HG03457 (cell line): Measurements from ENCODE around the gene GIGYF2.

Source experiments
- ATAC-seq: cut with Tn5 transposase; IDR thresholded peaks from one replicate; pipeline ENCODE4 v1.9.1; 2021; ENCODE audit warnings: moderate number of reproducible peaks; ENCODE audit not compliant: unreplicated experiment

GIGYF2 gene

DNA sequence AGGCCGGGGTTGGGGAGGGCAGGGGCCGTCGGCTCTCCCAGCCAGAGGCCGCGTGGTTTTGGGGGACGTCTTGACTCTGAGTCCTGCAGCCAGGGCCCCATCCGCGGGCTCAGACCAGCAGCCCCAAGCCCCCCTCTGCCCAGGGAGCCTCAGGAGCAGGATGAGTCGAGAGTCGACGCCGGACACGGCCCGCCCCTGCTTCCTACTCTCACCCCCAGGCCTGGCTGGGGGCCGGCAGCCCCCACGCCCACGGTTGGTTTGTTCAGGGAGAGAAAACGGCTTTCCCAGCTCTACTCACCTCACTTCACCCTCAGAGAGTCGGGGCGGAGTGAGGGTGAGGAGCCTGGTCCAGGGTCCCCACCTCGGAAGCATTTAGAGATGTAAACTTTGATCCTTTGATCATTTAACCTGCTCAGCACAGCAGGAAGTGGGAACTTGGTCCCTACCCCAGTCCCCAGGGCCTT, 179.9 kb downstream of the GIGYF2 start:
- no peak for ATAC-seq

DNA sequence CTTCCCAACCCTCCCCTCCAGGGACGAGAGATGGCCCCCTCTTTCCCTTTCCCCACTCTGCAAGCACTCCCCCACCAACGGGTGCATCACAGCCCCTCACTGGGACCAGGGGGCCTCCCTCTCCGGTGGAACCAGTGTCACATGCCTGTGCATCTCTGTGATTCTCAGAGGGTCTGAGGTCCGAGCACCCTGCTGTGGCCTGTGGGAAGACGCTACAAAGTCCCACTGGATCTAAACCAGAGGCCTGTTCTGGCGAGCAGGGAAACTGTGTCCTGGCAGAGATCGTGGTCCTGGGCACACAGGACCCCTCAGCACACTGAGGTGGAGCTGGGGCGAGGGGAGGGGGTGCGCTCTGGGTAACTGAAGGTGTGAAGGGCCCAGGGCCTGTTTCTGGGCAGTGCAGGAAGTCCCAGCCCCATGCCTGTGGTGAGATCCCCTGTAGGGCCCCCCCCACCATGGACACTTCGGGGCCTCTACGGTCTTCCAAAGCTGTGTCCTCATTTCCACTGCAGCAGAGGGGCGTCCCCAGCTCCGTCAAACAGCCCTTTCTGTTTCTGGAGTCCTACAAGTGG, 180.9 kb downstream of the GIGYF2 start:
- no peak for ATAC-seq

DNA sequence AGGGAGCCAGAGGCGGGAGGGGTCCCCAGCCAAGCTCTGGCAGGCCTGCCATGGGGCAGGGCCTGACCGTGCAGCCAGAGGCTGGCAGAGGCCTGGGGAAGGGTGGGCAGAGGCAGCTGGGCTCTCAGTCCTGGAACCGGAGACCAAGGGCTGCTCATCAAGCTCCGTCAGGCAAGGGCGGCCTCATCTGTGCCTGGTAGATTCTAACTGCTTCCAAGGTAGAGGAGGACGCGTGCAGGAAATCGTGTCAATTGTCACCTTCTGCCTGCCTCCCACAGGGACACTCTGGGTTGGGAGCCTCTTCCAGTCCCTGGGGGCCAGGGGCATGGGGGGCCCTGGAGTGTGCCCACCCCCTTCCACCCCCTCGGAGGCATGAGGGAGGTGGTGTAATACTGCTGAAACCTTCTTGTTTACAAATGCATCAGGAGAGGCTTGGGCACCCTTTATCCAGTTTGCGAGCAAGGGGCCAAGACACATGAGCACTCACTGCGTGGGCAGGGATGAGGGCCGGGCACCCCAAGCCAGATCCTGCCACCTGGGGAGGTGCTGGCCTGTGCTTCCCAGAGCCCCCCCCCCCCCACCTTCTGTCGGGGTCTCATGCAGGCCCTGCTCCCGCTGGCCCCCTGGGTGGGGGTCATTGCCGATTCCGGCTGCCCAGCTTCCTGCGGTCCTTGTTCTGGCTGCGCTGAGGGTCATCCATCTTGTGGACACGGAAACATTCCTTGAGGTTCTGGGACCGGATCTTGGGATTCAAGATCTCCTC, 181.9 kb downstream of the GIGYF2 start:
- ATAC-seq: no peak

DNA sequence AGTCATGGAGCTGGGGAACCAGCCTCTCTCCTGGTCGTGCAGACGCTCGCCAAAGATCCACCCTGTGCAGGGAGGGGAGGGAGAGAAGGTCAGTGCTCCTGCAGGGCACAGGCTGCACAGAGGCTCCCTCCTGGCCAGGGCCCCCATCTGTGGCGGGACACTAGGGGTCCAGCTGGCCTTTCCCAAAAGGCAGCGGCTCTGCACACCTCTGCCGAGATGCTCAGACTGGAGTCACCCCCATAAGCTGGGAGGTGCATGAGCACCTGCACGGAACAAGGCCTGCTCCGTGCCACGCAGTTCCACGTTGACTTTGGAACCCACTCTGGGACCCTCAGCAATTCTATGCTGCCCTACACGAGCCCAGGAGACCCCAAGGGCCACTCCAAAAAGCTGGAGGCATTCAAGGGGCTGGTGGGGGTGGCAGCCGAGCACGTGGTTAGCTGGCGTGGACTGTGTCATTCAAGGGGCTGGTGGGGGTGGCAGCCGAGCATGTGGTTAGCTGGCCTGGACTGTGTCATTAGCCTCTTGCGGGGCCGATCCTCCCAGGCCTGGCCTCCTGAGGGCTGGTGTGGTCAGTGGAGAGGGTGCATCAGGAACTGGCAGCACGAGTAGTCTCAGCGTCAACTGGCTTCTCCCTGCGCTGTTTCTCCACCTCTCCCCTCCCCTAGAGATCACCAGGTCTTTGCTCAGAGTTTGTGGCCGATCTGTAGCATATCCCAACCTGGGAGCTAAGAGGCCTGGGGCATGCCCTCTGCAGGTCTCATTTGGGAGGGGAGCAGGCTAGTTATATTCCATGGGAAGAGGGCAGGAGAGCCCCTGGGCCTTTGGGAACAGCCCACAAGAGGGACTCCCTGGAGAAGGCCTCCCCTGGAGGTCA, 182.7 kb downstream of the GIGYF2 start:
- ATAC-seq: no peak

DNA sequence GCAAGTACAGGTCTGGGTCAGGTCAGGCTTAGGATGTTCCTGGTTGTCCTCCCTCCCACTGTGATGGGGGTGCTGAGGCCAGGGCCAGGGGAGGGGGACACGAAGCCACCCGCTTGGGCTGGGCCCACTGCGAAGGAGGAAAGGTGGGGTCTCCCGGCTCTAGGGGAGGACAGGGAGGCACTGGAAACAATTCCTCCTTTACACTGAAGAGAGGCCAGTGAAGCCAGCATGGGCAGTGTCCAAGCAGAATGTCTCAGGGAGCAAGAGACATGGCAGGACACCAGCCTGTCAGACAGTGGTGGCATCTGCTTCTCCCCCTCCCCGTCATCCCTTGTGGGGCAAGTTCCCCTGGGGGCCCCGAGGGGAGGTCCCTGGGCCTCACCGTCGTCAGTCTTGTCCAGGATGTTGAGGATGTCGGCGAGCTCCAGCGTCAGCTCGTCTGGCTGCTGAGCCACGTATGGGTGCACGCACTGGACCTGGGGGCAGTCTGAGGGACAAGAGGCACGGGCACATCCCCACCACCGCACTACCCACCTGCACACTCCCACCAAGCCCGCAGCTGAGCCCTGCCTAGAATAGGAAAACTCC, 183.7 kb downstream of the GIGYF2 start:
- ATAC-seq: no peak

DNA sequence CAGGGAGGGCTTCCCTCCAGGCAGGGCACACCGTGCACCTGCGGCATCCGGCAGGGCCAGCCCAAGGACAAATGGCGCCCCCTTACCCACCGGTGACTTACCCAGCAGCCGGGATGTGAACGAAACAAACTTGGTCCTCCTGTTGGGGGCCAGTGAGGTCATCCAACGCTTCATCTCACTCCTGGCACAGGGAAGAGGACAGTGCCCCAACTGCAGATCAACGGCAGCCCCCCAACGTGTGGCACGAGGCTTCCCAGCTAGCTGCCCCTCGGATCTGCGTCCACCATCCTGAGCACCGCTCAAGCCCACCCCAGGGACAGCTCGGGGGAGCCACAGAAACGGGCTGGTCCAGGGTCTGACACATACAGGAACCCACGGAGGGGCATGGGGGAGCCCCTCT, 185.0 kb downstream of the GIGYF2 start:
- no peak for ATAC-seq

DNA sequence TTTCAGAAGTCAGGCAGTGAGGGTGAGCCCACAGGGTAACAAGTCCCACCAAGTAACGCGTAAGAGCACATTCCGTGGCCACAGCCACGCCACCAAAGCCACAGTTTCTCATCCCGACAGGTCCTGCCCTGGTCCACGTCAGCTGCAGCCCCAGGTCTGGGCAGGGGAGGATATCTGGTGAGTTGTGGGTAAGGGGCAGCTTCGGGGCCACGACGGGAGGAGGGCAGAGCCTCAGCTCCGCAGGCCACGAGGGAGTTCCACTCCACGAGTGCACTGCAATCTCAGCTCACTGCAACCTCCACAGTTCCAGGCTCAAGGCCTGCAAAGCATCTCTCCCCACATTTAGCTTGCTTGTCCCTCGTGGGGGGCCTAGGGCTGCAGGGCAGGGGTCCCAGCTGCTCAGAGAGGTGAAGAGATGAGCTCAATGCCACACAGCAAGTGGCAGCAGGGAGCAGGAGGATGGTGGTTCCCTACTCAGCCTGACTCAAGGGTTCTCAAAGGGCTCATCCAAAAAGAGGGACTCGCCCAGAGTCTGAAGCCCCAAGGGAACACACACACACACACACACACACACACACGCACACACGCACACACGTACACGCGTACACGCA, 185.5 kb downstream of the GIGYF2 start:
- ATAC-seq: no peak

DNA sequence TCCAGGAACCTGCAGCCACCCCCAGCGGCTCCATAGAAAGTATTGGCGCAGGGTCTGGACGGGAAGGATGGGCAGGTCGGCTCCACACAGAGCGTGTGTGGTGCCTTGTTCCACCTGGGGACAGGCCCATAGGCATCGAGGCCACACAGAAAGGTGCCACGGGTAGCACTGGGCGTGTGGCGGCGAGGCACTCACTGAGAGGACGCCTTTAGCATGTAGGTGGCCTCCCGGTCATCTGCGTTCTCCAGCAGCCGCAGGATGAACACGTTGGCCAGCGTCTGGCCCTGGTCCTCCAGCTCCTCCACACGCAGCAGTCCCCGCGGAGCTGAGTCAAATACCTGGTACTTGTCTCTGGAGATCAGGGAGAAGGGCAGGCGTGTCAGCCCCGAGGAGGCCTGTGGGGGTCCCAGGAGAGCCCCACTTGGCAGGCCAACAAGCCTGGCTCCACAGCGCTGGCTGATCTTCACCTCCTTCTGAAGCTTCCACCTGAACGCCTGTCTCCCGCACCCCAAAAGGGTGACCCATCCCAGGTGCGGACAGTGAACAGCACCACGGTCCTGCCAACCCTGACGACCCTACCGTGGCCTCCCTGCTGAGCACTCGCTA, 186.1 kb downstream of the GIGYF2 start:
- ATAC-seq: no peak

DNA sequence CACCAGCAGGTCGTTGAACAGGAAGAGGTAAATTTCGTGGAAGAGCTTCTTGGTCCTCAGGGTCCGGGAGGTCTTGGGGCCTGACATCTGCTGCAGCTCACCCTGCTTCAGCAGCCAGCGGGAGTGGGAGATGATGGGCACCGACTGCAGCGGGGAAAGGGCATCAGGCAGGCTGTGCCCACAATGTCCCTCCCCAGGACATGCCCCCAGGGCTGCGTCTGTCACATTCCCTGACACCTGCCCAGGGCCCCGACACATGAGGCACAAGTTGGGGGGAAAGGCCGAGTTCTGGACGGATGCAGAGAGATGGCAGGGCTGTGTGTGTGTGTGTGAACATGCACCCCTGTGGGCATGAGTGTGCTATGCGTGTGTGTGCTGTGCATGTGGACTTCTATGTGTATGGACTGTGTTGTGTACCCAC, 186.9 kb downstream of the GIGYF2 start:
- no peak for ATAC-seq

DNA sequence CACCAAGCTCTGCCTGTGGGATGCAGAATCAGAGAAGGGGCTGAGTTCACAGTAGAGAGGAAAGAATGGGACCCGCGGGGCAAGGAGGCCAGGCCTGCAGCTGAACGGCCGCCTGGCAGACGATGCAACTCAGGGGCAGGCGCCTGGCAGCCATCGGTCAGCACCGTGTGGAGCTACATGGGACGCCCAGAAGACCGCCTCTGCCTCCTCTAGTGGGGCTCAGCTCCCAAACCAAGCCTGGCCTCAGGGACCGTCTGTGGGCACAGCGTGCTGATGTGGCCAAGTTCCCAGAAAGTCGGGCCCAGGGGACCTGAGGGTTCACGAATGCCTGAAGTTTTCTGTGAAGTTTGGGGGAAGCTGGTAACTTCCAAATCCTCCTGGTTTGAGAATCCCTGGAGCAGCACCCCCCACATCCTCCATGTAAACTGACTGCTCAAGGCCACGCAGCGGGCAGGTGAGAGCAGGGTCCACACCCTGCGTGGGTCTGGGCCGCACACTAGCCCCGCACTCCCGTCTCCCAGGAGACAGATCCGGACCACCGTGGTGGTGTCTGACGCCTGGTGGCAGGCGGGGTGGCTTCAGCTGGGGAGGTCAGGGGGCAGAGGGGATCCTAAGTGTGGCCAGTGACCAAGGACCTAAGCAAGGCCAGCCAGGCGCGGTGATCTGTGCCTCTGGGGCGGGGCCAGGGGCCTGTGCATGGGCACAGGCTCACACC, 187.6 kb downstream of the GIGYF2 start:
- no peak for ATAC-seq

DNA sequence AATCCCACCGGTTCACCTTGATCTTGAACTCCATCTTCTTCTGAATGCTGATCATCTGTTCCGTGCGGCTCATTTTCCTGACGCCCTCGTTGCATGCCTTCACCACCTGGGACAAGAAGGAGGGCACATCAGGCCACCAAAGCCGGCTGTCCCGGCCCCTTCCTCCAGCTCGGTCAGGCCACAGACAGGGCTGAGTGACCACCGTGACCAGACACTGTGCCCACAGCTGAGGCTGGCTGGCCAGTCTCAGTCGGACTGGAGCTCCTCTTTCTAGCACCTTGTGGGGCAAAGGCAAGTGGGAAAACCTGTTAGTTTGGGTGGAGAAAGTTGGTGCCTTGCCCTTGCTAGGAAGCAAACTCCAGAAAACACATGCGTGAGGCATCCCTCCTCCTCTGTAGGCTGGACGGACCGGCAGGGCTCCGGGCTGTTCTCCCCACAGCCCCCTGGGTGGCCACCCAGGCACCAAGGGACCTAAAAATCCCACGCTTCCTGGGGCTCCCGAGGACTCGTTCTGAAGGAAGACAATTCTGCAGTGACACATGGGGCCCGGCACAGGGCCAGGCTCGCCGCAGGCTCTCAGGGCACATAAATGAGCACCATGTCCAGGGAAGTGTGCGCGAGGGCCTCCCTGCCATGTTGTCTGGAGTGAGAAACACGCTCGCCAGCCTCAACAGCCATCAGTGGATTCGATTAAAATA, 188.3 kb downstream of the GIGYF2 start:
- no peak for ATAC-seq

DNA sequence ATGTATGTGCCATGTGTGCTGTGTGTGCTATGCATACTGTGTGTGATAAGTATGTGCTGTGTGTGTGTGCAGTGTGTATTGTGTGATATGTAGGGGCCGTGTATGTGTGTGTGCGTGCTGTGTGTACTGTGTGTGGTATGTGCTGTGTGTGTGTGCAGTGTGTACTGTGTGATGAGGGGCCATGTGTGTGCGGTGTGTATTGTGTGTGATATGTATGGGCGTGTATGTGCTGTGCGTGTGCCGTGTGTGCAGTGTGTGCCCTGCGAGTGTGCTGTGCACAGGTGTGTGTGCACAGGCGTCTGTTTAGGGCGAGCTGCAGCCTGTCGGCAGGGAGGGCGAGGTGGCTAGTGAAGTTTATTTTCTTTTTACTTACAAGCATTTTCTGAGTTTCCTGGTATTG, 189.0 kb downstream of the GIGYF2 start:
- no peak for ATAC-seq

DNA sequence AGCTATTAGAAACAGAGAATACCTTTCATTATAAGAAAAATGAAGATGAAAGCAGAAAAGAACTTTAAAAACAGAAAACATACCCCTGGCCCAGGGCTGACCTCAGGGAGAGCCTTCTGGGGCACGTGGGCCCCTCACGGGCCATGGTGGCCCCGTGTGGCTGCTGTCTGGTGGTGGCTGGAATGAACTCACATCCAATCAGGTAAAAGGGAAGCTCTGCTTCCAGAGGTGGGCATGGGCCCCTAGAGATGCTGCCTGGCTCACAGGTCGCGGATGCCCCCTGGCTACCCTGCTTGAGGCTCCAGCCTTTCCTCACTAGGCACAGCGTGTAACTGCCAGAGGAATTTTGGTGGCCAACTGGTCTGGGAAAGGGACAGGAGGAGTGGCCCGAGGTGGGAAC, 189.5 kb downstream of the GIGYF2 start:
- ATAC-seq: no peak

DNA sequence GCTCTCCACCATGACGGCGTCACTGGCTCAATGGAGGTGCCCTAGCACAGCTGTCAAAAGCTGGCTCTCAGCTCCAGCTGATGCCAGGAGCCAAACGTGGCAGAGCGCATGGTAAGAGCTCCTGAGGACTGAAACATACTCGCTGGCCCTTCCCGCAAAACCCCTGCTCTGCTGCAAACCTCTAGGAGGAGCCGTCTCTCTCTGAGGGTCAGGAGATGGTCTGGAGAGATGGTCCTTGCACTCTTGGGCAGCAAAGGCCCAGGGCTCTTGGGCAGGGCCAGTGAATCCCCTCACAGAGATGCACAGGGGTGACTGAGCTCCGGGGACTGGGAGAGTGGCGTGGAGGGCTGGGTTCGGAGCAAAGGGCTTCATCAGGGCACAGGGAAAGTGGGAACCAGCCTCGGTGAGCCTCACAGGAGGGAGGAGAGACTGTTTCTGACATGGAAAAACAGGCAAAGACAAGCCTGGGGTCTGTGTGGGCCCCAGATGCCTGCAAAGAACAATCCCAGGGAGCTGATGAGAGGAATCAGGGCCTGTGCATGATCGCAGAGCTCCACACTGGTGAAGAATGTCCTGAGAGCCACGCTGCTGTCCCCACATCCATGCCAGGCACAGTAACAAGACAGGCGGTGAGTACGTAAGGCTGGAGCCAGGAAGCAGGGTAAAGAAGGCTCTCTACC, 190.2 kb downstream of the GIGYF2 start:
- ATAC-seq: no peak

DNA sequence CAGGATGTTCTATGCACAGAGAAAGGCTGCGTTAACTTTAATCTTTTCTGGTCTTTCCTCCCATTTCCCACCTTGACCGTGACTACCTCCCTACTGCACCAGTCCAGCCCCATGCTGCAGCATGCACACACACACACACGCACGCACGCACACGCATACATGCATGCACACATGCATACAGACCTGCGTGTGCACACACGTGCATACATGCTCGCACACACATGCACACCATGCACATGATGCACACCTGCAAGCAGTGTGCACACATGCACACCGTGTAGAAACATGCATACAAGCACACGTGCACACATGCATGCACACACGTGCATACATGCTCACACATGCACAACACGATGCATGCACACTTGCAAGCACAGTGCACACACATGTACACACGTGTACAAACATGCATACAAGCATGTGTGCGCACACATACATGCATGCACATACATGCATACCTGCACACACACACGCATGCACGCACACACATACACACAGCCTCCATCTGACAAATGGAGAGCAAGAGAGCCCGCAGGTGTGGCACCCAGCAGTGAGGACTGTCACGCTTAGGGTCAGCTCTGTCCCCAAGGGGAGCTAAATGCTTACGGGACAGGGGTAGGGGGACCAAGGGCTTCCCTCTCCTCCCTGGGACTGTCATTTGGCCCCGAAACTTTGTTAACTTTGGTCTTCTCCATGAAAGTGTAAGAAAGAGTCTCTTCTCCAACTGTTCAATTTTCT, 191.1 kb downstream of the GIGYF2 start:
- no peak for ATAC-seq

DNA sequence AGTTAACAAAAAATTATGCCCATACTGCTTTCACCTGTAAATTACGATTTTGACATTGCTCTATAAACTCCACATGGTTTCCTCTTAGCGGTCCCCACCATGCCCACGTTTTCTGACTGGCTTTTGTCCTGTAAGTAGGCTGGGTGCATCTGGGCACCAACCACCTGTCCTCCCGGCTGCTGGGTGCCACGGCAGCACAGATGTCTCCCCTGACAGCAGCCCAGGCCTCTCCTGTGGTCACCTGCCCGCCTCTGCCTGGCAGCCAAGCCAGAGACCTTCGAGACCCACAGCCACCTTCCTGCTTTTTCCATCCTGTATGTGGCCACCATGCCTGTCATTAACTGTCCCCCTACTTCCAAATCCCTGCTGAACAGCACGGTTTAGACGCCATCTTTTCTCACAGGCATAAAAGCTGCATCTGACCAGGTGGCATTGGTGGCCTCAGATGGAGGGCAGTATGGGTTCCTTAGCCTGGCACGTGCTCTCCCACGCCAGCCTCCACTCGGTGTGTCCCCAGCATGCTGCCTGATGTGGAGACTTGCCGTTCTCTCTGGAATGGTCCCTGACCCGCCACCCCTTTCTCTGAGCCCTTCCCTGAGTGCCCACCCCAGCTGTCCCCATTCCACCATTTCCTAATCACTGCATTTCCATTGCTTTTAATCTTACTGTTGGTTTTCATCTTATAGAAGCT, 191.9 kb downstream of the GIGYF2 start:
- ATAC-seq: no peak

DNA sequence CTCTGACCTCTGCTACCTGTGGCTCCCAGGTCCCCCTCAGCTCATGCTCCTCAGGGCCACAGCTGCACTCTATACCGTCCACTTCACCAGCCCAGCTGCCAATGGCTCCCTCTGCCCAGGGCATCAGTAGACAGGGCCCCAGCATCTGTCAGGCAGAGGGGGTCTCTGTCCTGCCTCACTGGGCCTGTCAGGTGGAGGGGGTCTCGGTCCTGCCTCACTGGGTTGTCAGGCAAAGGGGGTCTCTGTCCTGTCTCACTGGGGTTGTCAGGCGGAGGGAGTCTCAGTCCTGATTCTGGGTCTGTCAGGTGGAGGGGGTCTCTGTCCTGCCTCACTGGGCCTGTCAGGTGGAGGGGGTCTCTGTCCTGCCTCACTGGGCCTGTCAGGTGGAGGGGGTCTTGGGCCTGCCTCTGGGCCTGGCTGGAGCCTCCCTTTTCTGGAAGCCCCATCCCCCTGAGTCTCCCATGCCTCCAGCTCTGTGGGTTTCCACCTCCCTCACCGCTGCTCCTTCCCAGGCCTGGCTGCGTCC, 192.8 kb downstream of the GIGYF2 start:
- ATAC-seq: no peak
